RCC 7860 (cell line): Measurements from ENCODE around the gene COX6A2.
"Not testable (repeated sequence)": the region's sequence is repeated elsewhere in the genome, so short reads cannot be mapped to it uniquely, and the experiment has no call there.

Experiments used
- DNase-seq: peaks from one replicate; pipeline ENCODE4 v3.0.0-alpha.2; 2015; ENCODE audit warnings: low spot score
- FAIRE-seq: peaks from 2 replicates; lab custom pipeline; 2012; peaks lifted over from hg19 to GRCh38; lab: Jason Lieb, UNC

COX6A2 gene

DNA sequence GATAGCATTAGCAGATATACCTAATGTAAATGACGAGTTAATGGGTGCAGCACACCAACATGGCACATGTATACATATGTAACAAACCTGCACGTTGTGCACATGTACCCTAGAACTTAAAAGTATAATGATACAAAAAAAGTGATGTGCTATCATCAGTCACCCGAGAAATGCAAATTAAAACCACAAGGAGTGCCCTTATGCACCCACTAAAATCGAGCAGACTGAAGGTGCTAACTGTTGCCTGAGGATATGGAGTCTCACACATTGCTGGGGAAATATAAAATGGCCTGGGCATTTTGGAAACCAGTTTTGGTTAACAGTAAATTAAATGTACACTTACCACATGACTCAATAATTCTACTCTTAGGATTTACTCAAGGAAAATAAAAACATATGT lies 10.9 kb upstream of the COX6A2 start:
- not testable (repeated sequence) for DNase-seq, FAIRE-seq

DNA sequence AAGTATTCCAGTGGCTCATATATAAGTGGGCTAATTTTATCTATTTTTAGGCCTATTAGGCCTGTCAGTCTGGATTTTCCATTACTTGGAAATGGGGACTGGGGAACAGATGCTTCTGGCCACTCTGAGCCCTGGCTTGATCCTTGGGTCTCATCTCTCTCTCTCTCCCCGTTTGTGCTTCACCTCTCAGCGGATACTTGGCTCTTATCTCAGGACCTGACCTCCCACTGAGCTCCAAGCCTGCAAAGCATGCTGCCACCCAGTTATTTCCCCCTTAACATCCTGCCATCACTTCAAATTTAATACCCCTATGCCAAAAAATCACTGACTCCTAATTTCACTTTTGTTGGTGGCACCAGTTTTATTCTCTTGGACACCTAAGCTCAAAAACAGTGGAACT lies 10.3 kb upstream of the COX6A2 start:
- FAIRE-seq (no peak), DNase-seq (no peak)

DNA sequence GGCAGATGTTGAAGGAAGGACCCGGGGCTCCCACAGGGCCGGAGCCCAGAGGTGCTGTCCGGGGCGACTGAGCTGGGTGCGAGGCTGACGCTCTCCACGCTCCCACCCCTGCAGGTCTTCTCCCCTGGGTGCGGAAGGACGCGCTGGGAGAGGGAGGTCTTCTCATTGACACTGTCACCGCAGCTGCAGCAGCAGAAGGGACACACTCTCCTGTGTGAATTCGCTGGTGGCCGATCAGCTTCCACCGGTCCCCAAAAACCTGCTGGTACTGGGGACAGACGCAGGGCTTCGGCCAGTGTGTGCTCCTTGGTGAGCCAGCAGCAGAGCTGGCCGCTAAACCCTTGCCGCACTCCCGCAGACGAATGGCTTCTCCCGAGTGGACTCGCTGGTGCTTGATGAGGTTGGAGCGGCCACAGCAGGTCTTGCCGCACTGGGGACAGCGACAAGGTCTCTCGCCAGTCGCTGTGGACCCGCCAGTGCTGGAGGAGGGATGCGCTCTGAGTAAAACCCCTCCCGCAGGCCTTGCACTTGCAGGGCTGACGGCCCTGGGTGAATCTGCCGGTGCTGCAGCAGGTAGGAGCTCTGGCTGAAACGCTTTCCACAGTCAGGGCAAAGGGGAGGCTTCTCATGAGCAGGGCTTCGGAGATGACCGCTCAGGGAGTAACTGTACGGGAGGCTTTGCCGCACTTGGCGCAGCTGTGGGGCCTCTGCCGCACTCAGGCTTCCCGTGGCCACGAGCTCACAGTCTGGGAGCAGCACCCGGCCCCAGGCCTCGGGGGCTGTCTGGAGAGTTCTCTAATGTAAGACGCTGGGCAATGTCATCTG lies 8.3 kb upstream of the COX6A2 start:
- DNase-seq: no peak
- FAIRE-seq: no peak

DNA sequence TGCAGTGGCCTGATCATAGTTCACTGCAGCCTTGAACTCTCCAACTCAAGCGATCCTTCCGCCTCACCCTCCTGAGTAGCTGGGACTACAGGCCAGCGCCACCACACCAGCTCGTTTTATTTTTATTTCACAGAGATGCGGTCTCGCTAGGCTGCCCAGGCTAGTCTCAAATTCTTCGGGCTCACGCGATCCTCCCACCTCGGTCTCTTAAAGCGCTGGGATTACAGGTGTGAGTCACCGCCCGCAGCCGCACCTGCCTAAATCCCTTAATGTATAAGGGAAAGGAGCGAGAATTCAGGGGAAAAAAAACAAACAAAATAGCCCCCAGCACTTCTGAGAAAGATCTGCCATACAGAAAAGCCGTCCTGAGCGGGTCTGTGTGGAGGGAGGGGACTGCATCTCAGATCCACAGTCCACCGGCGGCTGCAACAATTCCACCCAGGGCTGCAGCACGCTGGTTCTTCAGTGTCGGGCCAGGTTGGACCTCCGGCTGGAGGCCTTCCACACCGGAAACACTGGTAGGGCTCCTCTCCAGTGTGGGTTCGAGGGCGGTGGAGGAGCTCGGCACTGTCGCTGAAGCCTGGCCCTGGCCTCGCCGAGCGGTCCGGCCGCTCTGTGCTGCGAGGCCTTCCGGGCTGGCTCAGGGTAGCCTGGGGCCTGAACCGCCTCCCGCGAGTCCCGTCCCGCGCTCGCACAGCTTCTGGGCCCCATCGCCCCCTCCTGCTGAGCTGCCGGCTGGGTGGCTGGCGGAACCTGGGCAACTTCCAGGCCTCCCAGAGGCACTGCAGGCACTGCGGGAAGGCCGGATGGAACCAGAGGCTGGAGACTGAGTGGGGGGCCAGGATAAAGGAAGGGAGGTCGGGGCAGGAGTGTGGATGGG lies 7.4 kb upstream of the COX6A2 start:
- FAIRE-seq (no peak), DNase-seq (no peak)

DNA sequence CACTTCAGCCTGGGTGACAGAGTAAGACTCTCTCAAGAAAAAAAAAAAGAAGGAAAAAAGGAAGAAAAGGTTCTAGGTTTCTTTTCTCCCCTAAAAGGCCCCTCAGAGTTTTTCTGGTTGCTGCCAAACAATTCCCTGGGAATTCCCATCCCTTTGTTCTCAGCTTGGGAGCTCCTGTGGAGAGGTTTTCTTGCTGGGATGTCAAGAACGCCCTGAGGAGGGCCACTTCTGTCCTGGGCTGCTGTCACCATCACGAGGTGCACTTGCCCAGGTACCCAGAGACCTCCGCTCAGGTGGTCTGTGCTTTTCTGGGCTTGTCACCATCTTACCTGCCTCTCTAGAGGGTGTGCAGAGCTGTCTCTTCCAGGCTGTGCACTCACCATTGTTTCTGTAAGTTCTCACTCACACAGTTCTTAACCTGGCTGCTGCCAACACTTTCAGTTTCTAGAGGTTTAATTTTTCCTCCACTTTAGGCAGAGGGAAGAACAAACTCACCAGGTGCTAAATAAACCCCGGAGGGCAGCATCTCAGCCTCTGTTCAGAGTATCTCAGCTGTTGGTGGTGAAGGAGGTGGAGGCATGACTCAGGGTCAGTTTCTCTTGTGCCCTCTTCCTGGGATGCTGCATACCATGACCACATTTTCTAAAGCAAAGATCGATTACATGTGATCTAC lies 2.4 kb upstream of the COX6A2 start:
- no peak for DNase-seq
- FAIRE-seq: no peak

DNA sequence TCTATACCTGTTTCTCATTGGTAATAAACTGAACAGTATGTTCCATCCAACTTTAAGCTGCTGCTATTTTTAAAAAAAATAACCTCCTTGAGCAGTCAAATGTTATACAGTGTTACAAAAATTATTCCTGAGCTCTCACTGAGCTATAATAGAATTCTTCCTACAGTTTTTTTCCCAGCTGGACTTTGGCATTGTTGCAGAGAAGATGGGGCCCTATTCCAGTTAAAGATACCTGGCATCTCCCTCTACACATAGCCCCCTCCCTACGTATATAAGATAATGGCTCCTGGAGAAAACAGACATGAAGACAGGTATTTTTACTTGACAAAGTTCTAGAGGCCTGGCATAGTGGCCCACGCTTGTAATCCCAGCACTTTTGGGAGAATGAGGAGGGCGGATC lies 1.6 kb upstream of the COX6A2 start:
- no peak for FAIRE-seq

DNA sequence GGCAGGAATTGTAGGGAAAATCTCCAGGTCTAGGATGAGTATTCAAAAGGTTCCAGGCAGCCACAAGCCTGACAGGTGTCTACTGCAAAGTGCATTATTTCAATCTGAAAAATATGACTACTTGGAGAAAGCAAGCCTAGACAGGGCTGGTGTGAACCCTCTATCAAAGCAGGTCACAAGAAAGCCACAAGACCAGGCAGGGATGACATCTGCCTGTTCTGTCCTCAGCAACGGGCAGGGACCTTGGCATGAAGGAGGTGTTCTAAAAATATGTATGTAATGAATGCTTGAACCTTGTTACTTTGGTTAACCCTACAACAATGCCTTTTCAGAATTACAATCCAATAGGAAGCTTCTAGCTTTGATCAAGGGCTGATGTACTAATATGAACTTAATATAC lies 1.2 kb upstream of the COX6A2 start:
- FAIRE-seq (no peak), DNase-seq (no peak)

More for the DNA sequence above, 1.6 kb upstream of the COX6A2 start:
- no peak for DNase-seq

DNA sequence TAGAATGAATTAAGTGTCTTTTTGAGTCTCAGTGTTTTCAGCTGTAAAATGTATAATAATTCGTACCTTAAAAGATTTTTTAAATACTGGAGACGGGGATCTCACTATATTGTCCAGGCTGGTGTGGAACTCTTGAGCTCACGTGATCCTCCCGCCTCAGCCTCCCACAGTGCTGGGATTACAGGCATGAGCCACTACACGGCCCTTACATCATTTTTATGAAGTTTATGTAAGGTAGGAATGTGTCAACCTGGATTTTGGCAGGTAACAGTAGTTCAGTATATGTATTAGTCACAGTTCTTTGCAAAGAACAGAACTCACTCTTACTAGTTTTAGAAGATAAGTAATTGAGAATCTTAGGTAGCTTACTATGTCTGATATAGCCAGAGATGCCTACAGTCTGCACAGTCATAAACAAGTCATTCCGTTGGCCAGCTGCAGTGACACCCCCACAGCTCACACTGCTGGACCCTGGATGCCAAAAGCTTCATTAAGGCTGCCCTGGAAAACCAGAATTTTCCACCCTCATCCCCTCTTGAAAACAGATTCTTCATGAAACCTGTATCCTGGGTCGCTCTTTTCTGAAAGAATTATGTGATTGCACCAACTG lies 583 bp upstream of the COX6A2 start:
- DNase-seq (no peak), FAIRE-seq (no peak)

DNA sequence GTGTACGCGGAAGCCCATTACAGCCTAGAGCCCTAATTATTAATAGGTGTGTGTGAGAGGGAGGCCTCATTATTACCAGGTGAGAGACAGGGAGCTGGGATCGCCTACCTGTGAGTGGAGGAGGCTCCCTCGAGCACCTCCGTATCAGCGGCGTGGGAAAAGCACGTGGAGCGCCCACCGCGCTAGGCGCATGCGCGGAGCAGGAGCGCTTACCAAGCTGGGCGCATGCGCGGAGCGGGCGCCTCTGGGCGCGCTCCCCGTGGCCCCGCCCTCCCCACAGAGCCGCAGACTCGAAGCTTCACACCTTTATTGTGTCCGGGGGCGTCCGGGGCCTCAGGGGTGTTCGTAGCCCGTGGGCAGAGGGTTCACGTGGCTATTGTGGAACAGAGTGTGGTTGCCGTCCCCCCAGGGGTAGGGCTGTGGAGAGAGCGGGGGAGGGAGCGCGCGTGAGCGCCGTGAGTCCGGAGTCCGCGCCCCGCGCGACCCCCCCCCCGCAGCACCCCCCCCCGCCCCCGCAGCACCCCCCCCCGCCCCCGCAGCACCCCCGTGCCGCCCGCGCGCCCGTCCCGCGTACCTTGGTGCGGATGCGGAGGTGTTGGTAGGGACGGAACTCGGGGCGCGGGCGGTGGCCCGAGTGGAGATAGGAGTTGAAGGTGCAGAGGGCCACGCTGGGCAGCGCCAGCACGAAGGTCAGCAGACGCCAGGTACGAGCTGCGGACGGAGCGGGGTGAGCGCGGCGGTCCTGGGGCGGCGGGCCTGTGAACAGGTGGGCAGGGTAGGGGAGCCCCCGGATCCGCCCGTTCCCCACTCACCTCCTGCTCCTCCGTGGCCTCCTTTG lies 500 bp downstream of the COX6A2 start:
- DNase-seq: no peak
- FAIRE-seq: no peak

DNA sequence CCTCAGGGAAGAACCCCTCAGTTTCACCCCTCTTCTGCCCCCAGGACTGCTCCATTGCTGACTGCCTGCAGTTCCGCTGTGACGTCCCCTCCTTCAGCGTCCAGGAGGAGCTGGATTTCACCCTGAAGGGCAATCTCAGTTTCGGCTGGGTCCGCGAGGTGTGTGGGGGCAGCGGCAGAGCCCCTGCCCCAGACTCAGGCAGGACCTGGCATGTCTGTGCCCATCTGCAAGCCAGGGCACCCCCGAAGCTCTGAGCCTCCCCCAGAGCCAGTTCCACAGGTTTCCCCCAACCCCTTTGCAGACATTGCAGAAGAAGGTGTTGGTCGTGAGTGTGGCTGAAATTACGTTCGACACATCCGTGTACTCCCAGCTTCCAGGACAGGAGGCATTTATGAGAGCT lies 4.4 kb downstream of the COX6A2 start:
- FAIRE-seq (no peak), DNase-seq (no peak)

DNA sequence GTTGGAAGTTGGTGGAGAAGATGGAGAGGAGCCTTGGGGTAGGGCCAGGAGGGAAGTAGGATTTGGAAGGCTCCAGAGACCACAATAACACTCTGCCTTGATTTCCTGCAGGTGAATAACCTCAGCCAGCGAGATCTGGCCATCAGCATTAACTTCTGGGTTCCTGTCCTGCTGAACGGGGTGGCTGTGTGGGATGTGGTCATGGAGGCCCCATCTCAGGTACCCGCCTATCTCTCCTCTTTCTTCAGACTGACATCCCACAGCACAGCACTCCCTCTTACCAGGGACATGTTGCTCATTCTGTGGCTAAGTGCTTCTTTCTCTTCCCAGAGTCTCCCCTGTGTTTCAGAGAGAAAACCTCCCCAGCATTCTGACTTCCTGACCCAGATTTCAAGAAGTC lies 4.9 kb downstream of the COX6A2 start:
- no peak for DNase-seq
- FAIRE-seq: no peak

DNA sequence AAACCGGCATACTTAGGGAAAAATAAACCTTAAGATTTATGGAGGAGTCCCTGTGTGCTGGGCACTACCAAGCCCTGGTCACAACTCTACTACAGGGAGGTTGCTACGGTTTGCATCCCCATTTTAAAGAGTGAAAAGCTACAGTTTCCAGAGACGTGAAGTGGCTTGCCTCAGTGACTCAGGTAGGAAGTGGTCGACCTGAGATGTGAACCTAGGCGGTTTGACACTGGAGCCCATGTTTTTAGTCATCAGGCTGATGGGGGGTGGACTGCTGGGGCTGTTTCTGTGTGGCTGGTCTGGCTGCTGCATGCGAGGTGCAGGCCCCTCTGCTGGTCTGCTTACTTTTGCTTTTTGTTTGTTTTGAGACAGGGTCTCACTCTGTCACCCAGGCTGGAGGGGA lies 6.6 kb downstream of the COX6A2 start:
- DNase-seq (no peak), FAIRE-seq (no peak)

DNA sequence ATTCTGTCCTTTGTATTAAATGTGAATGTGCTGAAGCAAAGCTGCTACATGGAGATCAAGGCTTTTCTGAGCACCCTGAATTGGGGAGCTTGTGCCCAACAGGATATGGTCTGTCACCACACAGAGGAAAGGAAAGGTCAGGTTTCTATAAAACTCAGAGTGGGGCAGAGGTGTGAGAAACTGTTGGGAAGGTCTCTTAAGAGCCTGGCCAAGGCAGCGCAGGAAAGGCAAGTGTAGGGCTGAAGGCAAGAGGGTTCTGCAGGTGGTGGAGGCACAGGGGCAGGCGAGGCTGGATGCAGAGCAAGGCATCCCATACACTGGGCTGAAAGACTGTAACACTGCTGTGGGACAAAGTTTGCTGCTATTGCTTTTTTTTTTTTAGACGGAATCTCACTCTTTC lies 8.1 kb downstream of the COX6A2 start:
- no peak for DNase-seq
- FAIRE-seq: no peak

DNA sequence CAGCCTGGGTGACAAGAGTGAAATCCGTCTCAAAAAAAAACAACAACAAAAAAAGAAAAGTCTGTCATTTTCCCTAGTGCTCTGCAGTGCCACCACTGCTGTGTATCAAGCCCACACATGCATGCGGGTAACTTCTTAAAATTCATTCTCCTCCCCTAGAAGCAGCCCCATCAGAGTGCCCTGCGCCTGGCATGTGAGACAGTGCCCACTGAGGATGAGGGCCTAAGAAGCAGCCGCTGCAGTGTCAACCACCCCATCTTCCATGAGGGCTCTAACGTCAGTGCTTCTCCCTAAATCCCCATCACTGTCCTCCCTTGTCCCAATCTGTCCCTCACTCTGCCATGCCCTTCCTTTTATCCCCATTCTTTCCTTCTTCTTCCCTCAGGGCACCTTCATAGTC lies 10.2 kb downstream of the COX6A2 start:
- no peak for FAIRE-seq
- no peak for DNase-seq

DNA sequence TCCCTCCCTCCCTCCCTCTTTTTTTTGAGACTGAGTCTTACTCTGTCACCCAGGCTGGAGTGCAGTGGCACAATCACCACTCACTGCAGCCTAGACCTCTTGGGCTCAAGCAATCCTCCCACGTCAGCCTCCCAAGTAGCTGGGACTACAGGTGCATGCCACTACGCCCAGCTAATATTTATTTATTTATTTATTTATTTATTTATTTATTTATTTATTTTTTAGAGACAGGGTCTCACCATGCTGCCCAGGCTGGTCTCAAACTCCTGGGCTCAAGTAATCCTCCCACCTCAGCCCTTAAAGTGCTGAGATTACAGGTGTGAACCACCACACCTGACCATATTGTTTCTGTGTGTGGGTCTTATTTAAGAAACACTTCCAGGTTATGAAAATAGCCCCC lies 11.1 kb downstream of the COX6A2 start:
- not testable (repeated sequence) for DNase-seq, FAIRE-seq

DNA sequence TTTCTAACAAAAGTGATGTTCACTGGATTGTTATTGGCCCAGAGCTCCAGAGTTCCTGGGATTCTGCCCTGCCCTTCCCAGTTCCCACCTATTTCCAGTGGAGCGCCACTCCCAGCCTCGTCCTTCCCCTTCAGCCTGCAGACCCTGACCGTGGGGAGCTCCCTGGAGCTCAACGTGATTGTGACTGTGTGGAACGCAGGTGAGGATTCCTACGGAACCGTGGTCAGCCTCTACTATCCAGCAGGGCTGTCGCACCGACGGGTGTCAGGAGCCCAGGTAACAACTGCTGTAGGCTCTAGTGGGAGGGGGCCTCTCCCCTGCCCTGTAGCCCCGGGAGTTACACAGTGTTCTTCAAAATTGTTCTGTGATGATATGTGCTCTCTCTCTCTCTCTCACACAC lies 11.8 kb downstream of the COX6A2 start:
- FAIRE-seq (no peak), DNase-seq (no peak)

DNA sequence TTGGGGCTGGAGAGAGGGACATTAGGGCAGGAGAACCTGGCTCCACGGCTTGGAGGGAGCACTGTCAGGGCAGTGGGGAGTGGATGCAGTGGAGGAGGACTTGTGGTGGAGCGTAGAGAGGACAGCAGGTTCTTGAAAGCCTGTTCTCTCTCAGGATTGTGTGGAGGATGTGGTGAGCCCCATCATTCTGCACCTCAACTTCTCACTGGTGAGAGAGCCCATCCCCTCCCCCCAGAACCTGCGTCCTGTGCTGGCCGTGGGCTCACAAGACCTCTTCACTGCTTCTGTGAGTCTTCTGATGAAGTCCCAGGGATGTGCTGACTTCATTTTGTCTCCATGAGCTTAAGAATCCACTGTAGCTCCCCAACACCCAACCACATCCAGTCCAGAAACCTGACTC lies 13.5 kb downstream of the COX6A2 start:
- no peak for DNase-seq
- FAIRE-seq: no peak

DNA sequence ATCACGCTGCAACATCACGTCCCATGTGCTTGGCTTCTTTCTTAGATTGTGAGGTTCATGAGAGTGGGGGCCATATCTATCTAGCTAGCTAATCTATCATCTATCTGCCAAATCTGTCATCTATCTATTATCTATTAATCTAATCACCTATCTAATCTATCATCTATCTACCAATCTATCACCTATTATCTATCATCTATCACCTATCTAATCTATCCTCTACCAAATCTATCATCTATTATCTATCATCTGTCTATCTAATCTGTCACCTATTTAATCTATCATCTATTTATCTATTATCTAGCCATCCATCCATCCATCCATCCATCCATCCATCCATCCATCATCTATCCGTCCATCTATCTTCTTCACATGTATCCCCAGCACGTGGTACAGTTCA lies 14.2 kb downstream of the COX6A2 start:
- FAIRE-seq: no peak

DNA sequence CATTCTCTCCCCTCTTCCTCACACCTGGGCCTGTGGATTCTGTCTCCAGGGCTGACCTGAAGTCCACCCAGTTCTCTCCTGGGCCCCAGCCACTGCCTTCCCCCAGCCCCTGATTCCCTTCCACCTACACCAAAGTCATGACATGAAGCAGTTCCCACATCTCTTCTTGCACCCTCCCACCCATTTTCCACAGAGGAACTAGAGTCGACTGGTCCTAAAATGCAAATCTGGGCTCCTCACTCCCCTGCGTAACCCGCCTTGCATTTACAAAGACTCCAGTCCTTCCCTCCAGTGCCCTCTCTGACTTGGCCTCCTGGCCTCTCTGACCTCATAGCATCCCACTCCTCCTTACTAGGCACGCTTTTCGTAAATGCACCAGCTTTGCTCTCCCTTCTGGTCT lies 14.8 kb downstream of the COX6A2 start:
- no peak for DNase-seq

More for the DNA sequence above, 14.2 kb downstream of the COX6A2 start:
- no peak for DNase-seq

DNA sequence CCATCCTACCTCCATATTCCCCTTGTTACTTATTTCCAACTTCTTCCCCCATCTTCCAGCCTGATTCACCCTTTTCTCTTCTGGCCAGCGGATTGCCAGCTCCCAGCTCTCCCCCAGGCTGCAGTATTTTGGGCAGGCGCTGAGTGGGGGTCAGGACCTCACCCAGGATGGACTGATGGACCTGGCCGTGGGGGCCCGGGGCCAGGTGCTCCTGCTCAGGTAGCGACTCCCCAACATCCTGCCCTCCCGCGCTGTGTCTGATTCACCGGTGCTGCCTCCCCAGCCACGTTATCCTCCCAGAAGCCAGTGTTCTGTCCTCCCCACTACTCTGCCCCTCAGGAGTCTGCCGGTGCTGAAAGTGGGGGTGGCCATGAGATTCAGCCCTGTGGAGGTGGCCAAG lies 15.4 kb downstream of the COX6A2 start:
- no peak for FAIRE-seq

More for the DNA sequence above, 14.8 kb downstream of the COX6A2 start:
- FAIRE-seq: no peak

More for the DNA sequence above, 15.4 kb downstream of the COX6A2 start:
- DNase-seq: no peak
